NCI-H82 (cell line): ENCODE data around the gene REP15.
"Not testable (repeated sequence)": the region's sequence is repeated elsewhere in the genome, so short reads cannot be mapped to it uniquely, and the experiment has no call there.

Source experiments
- DNase-seq: peaks from one replicate; lab custom pipeline; 2025; lab: John Stamatoyannopoulos, UW

Gene REP15, protein sequence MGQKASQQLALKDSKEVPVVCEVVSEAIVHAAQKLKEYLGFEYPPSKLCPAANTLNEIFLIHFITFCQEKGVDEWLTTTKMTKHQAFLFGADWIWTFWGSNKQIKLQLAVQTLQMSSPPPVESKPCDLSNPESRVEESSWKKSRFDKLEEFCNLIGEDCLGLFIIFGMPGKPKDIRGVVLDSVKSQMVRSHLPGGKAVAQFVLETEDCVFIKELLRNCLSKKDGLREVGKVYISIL

DNA sequence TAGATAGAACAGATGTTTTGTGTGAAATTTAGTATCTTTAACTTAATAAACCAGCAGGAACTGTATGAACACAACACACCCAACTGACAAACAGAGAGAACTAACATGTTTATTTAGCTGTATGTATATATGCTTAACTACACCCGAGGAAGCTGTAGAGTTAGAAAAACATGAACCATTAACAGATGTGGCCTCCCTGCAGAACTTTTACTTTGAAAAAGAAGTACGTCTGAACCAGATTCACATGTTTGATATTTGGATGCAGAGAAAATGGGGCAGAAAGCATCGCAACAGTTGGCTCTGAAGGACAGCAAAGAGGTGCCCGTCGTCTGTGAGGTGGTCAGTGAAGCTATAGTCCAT is at the start of gene REP15:
Gene REP15, plus strand, starts transcription at position 155 of the 360 bp plus-strand sequence. Its CDS starts 116 bp downstream, at position 271.
- DNase-seq, result no peak

DNA sequence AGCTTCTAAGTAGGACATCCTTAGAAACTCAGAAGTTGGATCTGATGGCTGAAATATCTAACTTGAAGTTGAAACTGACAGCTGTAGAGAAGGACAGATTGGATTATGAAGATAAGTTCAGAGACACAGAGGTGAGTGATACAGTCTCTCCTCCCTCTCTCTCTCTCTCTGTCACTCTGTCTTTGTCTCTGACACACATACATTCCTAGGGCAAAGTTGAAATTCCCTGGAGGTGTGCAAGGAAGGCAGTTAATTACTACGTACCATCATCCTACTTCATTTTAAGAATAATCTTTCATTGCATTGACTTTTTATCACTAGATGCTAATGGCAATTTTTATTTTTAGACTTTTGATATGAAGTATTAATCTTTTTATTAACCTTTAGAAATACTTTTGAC is 46.2 kb upstream of the REP15 start:
- DNase-seq, result peak; percentile 42

DNA sequence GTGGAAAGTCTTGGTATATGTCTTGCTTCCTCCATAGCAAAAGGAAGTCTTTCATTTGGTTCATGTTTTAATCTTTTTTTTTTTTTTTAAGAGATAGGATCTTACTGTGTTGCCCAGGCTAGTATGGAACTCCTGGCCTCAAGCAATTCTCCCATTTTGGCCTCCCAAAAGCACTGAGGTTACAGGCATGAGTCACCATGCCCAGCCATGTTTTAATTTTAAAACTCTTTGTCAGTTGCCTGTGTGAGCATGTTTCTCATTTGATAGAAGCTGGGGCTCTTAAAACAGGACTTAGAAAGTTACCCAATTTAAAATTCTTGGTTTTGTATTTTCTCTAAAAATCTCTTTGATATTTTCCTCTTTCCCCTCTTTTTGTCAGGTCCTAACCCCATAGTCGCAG is 45.0 kb upstream of the REP15 start:
- DNase-seq, result no peak

DNA sequence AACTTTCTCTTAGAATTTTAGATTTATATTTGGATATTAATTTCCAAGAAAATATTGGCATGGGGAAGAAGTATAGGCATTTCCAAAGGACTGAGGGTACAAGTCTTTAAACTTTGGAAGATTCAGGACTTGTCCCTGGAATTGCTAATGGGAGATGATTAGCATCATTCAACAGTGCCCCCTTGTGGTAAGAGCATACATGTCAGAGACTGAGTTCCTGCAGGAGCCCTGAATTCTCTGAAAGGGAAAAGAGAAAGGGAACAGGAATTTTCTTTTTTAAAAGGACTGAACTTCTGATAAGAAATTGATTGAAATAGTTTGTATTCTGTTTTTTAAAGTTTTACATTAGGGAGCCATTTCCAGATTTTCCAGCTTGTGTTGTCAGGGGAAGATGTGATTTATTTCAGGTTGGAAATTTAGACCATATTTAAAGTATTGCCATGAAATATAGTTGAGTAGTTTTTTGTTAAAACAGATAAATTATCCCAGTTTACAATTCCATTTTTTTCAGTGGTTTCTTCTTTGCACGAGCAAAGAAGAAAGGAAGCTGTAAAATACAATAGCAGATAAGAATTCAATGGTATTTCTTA is 44.0 kb upstream of the REP15 start:
- peak; percentile 92 for DNase-seq

DNA sequence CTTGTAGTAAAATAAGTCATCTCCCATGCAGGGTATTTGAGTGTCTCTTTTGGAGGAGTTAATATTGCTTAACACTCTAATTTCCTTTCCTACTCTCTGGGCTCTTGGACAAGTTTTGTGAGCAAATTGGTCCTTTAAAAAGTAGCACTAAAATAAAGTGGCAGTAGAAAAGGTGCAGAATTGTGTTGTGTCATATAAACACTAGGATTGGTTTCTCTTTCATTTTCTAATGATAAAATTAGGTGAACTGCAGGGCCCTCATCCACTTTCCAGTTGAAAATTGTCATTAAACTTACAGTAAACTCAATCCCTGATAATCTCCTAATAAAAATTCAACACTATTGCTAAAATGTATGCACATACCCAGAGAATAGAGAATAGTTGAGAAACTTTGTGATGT is 42.6 kb upstream of the REP15 start:
- DNase-seq, result no peak

DNA sequence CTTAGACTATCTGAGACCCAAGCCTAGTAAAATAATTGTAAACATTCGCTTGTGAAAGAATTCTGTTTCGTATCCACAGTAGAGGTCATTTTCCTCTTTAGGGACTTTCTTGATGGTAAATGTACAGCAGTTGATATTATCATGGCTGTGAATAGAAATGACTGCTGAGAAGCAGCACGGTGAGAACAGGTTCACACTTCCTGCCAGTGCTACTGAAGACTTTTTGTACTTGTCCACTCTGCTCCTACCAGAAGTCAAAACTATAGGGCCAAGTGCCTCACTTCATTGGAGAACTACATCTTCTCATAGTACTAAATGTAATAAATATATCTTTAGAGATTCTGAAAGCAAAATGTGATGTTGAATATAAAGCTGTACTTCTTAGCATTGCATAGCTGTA is 40.8 kb upstream of the REP15 start:
- DNase-seq, result not testable (repeated sequence)

DNA sequence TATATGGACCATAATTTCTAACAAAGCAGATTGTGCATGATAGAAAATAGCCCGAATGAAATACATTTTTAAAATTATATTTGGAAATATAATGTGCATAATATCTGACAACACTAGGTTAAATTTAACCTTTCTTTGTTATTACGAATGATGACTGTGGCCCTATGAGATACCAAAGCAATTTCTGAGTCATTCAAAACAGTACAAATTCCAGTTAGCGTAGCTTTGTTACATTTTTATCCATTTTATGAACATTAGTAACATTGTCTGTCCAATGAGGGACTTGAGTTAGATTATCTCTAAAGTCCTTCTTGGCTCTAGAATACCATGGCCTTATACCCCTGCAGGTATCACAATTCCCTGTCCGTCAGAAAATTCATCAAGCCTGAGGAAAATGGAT is 39.0 kb upstream of the REP15 start:
- no peak for DNase-seq

DNA sequence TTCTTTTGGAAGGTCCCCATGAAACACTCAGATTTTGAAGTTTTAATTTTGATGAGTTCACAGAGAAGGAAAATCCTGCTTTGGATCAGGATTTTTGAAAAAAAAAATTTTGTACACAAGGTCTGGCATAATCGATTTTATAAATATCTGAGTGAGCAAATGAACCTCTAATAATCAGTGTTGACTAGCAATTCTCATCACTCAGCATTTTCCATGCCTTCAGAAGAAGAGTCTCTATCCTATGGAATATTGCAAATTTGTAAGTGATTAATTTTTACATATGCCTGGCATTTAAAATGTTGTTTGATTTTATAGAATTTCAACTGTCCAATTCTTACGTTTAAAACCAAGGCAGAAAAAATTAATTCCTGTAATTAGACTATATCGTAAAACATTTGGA is 30.5 kb upstream of the REP15 start:
- no peak for DNase-seq

DNA sequence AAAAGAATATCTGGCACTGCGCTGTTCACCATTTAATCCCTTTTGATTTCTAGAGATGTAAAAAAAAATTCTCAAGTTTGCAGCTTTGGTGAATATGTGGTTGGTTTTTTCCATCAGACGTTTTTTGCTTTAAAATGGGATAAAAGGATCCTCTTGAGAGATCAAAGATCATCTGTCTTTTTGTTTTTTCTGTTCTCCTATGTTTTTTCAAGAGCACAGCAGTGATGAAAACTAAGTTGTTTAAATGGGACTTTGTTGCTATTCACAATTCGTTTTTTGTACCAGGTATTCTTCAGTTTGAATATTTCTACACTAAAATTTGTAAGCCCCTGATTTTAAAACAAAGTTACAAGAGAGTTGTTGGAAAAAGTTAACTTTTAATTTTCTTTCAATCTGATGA is 29.7 kb upstream of the REP15 start:
- no peak for DNase-seq

DNA sequence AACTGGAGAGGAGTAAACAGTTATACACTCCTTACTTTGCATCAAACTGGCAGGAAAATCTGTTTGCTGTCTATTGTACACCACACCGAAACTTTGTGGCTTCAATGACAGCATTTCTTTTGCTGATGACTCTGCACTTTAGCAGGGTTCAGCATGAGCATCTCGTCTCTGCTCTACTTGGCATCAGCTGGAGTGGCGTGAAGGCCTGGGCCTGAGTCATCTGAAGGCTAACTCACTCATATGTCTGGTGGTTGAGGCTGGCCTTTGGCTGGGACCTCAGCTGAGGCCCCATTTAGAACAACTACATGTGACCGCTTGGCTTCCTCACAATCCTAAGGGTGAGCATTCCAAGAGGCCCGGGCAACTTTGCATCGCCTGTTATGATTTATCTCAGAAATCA is 28.7 kb upstream of the REP15 start:
- no peak for DNase-seq

DNA sequence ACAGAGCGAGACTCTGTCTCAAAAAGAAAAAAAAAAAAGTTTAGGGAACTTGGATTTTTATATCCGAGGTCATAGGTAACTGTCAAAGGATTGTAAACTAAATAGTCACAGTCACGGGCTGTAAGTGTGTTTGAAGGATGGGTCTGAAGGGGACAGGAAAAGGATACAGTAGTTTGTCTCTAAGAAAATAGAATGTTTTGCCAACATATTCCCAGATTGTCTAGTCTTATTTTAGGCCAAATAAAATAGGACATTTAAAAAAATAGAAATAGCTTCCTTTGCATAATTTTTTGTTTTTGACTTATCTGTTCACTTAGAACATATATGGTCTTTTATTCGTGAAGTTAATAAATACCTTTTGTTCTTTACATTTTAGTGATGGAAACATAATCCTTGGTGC is 24.2 kb upstream of the REP15 start:
- DNase-seq, result no peak

DNA sequence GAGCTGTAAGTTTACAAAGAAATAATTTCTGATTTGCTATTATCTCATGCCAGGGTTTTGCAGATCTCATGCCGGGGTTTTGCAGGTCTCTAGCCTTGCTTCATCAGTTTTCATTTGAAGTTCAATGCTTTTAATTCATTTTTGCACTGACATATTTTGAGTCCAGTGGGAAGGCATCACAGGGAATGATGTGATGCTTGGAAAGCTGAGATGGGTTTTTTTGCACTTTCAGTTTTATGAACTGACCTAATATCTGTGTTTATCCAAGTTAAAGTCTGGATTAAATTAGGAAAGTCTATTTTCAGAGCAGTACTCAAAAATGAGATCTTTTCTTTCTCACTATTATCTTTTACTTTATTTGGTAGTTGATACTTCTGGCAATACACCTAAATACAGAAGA is 23.6 kb upstream of the REP15 start:
- no peak for DNase-seq

DNA sequence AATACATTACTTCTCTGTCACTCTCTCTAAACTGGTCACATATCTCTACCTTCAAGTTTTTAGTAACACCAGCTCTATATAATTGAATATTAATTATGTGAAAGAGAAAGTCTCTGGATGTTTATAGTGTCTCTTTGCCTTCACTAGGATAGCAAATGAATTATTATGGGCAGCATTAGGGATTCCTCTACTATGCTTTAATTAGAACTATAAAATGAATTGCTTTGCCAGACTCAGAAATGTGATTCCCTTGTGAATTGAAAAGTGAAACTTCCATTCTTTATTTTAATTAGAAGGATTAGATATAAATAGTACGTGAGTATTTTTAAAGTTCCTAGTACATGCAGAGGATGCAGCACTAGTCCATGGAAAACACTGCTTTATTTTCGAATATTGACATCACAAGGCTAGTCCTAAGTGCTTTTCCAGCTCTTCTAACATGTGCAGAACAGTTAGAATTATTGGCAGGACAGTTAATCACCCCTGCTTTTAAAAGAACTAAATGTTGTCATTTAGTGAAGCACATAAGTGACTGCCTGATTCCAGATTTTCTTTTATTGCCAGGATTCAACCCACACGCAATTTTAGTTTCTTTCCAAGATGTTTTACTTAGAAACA is 23.0 kb upstream of the REP15 start:
- no peak for DNase-seq

DNA sequence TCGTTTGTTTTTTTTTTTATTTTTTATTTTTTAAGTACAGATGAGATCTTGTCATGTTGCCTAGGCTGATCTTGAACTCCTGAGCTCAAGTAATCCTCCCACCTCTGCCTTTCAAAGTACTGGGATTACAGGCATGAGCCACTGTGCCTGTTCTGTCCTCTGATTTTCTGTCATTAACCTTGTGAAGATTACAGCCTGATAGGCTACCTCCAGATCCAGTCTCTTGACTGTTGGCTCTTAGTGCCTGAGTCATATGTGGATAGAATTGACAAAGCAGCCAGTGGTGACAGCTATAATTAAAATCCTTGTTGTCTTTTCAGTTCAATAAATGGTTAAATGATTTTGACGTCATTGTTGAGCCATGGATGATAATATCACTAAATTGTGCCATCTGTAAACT is 21.3 kb upstream of the REP15 start:
- DNase-seq, result peak; percentile 34

DNA sequence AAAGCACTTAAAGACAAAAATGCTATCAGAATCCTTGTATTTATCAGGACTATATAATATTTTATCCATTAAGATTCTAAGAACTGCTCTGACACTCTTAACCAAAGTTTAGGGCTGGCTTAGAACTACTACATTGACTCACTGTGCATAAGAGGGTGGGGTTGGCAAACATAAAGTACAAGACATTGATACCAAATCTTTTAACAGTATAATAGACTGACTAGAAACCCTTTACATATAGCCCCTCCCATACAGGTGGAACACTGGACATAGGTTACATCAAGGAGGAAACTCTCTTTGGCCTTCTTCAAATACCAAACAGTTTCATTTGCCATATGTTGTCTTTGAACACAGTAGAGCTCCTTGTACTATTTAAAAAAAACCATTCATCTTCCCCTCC is 15.6 kb upstream of the REP15 start:
- no peak for DNase-seq

DNA sequence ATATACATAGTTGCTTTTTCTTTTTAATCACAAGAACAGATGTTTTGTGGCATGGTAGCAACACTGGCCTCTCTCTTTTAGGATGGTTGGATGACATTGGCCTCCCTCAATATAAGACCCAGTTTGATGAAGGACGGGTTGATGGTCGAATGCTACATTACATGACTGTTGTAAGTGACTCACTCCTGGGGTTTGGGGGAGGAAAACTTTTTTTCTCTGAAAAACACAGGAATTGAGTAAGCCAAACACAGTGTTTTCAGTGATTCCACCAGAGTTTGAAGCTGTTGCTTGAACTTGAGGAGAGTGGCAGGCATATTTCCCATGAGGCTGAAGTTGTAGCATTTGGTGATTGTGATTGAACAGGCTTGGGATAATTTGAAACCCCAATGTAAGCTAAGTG is 13.7 kb upstream of the REP15 start:
- DNase-seq, result no peak

DNA sequence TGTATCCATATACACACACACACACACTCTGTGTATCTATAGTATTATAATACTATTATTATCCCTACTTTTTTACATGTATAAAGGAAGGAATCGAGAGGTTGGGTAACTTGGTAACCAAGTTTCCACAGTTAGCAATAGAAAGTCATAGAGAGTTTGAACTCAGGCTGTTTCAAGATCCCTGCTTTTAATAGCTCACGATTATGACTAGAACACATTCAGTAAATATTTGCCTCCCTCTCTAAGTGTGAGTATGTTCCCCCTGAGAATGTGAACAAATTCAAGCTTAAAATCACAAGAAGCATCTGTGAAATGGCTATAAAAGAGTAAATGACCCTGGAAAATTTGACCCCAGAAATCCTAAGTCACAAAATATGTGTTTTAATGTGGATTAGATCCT is 11.0 kb upstream of the REP15 start:
- no peak for DNase-seq

DNA sequence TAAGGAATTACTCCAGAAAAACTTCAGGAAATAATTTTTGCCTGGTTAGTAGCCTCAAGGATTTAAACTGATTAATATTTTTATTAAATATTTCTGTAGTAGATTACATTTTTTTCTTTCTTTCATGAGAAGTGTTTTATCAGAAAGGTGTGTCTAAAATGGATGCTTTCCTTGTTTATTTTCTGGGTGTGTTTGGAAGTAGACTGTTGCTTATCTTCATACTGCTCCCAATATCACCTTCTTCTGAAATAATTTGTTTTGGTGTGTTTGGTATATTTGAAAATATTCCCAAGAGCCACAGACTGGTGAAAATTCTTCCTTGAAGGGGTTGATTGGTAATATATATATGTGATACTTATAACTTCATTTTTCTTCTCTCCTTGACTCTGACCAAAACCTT is 10.1 kb upstream of the REP15 start:
- DNase-seq, result no peak

DNA sequence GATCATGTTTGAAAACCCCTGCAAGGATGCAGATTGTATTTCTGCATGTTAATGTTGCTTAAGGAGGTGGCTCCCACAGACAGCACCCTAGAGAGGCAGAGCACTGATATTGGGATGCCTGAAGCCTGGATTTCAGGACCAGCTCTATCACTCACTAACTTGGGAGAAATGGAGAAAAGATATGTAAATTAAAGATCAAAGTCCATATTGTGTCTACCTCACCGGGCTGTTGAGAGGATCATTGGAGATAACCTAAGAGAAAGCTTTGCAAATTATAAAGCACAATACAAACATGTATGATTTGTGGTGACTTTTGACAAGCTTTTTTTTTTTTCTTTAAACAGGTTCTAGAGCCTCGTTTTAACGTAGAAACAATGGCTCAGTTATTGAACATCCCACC is 7.6 kb upstream of the REP15 start:
- no peak for DNase-seq

DNA sequence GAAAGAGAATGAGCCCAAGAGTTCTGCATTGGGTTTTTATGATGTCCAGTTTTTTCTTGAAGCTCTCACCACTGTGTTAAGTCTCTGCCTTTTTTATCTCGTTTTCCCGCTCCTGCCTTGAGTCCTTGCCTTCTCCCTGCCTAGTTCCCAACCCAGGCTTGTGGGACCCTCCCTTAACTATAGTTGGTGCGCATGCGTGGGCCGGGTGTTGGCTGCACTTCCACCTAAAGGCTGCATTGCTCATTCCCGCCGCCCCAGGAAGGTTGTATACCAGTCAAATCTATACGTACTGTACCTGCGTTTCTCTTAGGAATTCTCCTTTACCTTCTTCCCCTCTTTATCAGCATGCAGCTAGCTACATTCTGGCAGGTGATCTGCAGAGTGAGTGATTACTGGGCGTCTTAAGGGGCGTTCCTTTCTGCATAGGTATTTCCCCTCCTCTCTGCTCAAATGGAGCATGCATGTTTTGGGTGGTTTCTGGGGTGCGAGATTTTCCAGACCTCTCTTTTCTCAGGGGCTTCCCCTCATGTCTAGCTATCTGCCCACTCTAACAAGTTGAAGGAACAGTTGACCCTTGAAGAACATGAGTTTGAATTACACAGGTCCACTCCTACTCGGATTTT is 6.6 kb upstream of the REP15 start:
- no peak for DNase-seq

DNA sequence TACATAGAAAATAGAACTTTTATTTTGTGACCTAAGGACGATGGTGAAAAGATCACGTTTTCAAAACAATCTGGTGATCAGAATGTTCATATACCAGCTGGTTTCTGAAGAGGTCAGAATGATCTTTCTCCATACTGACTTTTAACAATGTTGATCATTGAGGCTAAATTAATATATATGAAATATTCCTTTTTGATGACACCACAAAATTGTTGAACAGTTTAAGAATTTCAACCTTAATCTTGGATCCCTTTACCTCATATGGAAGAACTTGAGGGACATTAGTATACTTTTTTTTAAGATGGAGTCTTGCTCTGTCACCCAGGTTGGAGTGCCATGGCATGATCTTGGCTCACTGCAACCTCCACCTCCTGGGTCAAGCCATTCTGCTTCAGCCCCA is 2.8 kb upstream of the REP15 start:
- no peak for DNase-seq

DNA sequence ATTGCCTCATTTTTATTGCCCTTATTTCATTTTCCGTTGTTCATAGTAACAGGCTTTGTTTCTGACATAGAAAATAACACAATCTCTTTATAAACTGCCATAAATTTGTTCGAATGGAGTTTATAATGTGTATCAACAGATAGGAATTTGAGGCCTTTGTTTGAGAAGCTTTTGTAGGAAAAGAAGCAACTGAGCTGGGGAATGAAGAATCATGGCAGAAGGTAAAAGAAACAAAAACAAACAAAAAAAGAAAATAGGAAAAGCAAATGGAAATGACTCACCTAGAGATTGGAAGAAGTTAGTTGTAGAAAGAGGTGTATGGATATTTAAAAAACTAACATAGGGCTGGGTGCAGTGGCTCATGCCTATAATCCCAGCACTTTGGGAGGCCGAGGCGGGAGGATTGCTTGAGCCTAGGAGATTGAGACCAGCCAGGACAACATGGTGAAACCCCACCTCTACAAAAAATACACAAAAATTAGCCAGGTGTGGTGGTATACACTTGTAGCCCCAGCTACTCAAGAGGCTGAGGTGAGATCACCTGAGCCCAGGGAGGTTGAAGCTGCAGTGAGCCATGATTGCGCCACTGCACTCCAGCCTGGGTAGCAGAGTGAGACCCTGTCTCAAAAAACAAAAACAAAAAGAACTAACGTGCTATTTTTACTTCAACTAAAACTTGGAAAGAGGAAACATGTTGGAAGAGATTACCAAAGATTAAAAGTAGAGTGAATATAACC is 523 bp upstream of the REP15 start:
- DNase-seq, result no peak
